NCI-H510A treated with DMSO at 0.1 percent for 48 hours (cell line): ENCODE data around the gene AOPEP.
A peak's percentile ranks its signal among the peaks of the same experiment; 100 is the strongest.
"Not testable (repeated sequence)": the region's sequence is repeated elsewhere in the genome, so short reads cannot be mapped to it uniquely, and the experiment has no call there.

Experiments
- DNase-seq: peaks from one replicate; lab custom pipeline; 2025; lab: John Stamatoyannopoulos, UW

Gene AOPEP

DNA sequence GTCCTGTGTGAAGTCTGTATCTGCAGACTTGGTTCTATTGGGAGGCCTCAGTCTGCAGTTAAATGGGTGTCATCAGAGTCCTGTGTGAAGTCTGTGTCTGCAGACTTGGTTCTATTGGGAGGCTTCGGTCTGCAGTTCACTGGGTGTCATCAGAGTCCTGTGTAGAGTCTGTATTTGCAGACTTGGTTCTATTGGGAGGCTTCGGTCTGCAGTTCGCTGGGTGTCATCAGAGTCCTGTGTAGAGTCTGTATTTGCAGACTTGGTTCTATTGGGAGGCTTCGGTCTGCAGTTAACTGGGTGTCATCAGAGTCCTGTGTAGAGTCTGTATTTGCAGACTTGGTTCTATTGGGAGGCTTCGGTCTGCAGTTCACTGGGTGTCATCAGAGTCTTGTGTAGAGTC, 239.1 kb downstream of the AOPEP start:
- not testable (repeated sequence) for DNase-seq

DNA sequence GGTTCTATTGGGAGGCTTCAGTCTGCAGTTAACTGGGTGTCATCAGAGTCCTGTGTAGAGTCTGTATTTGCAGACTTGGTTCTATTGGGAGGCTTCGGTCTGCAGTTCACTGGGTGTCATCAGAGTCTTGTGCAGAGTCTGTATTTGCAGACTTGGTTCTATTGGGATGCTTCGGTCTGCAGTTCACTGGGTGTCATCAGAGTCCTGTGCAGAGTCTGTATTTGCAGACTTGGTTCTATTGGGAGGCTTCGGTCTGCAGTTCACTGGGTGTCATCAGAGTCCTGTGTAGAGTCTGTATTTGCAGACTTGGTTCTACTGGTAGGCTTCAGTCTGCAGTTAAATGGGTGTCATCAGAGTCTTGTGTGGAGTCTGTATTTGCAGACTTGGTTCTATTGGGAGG, 239.5 kb downstream of the AOPEP start:
- not testable (repeated sequence) for DNase-seq

DNA sequence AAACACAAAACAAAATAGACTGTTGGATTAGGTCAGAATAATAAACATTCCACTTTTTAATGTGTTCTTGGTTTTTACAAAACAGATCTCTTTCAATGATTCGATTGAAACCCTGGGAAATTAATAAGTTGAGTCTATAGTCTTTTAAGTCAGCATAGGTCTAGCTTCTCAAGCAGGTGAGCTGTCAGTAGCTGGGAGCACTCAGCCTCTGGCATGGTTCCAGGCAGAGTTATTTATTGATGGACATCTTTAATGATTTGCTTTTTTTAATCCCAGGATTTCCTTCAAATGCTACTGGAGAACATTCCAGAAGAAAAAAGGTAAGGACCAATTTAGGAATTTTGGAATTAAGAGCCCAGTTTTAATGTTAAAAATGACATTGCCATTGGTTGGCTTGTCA, 241.0 kb downstream of the AOPEP start:
- peak; percentile 39 for DNase-seq

DNA sequence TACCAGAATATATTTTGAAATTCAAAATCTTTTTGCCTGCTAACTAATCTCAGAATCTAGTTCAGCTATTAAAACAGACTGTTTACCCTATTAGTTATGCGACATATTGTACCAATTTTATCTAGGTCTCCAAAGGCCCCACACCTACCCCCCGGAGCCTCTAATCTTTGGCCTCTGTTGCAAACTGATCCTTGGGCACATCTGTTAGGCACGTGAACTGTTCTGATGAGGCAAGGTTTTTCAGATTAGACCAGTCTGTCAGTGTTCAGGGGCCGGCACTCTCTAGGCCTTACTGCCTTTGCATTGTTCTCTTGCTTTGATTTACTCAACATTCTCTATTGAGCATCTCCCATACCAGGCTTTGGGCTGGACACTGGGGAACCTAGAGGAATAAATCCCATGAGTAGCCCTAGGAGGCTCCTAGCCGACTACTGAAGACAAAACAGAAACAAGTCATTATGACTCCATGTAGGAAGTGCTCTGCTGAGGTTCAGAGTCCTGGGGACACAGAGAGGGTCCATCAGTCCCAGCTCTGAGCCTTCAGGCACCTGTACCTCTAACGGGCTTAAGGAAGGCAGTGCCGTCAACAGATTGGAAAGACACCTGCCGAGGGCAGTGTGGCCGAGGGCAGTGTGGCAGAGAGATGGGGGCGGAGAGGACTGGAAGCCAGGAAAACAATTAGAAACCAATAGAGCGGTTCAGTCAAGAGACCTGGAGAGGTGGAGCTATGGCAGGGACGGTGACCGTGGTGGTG, 245.1 kb downstream of the AOPEP start:
- peak; percentile 79 for DNase-seq

DNA sequence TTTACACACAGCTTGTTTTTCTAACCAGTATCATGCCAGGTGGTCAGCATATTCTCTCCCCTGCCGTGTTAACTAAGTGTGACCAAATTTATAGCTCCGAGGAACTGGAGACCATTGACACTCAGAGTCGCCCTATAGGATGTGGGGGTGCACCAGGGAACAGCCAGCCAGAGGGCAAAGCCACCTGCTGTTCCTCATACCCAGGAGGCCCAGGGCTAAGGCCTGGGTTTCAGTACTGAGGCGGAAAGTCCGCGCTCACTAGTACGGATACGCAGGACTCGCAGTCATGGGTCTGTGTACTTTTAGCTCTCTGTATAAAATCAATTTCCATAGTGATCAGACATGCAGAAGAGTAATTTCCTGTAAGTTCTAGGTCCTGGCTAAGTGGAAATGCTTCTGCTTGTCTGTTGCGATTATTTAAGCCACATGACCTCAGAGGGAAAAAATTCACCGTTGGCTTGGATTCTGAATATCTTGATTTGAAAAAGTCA, 247.0 kb downstream of the AOPEP start:
- DNase-seq, result peak; percentile 33

DNA sequence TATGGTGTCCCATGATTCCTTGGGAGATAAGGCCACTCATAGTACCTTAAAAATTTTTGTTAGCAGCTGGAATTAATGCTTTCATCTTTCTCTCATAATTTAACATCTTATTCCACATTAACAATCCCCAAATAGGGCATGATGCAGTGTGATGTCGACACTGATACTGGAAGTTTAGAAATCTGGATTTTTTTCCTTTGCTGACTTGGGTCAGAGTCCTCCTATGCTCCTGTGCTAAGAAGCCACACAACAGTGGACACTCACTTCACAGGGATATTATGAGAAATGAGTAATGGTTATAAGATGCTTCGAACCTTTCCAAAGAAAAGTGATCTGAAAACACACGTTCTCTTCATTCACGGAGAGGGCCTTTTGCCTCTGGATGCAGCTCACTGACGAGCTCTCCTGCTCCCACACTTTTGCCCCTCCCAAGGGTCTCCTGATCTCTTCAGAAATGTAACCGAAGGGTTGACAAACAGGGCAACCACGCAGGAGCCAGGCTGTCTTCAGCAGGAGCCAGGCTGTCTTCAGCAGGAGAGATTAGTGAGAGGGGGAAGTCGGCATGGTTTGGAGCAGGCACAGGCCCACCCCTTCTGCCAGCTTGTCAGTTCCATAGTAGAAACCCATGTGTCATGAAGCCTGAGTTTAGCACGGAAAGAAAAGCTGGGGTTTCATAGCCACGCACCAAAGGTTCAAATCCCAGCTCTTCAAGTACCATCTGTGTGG, 247.8 kb downstream of the AOPEP start:
- DNase-seq, result no peak

DNA sequence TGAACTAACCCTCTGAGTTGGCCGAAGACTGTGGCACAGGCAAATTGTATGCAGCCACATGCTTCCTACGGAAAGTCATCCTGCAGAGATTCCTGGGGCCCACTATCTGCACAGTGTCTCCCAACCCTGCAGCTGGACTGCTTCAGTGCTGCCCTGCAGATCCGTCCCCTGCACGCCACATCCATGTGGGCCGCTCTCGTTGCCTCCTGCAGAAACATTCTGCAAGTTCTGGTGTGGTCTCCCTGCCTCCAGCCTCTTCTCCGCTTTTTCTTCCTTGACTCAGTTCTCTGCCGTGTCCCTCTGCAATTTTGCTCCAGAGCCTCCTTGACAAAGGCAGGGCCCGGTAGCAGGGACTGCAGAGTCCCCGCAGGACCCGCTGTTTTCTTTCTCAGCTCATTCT, 249.0 kb downstream of the AOPEP start:
- DNase-seq, result no peak

DNA sequence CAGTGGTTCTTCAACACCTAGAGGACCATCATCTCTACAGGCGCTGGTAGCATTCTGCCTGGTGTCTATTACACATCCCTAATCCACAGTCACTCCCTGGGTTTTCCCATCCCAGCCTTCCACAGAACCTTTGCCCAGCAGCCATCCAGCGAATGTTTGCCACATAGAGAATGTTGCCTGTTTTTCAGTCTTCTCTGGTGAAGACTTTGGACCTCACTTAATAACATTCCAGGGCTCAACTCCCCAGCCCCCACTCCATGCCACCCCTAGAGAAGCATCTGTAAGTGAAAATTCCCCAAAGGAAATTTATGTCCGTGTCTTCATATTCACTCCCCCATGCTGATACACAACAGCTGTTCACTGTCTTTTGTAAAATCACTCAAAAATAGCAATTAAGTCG, 249.6 kb downstream of the AOPEP start:
- no peak for DNase-seq

DNA sequence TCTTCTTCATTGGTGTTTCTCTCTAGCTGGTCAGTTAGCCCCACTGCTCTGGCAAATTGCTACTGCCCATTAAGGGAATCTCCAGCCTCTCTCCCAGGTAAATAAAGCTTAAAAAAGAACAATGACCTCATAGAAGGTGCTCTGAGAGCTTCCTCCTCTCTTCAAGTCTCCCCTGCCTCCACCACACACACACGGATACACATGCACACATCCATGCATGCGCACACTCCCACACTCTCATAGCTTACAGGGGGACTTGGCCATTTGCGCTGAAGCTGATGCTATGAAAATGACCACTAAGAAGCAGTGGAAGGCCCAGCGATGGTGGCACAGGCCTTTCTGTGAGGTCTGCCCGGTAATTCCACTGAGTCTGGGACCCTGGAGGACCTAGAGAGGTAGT, 250.9 kb downstream of the AOPEP start:
- no peak for DNase-seq

DNA sequence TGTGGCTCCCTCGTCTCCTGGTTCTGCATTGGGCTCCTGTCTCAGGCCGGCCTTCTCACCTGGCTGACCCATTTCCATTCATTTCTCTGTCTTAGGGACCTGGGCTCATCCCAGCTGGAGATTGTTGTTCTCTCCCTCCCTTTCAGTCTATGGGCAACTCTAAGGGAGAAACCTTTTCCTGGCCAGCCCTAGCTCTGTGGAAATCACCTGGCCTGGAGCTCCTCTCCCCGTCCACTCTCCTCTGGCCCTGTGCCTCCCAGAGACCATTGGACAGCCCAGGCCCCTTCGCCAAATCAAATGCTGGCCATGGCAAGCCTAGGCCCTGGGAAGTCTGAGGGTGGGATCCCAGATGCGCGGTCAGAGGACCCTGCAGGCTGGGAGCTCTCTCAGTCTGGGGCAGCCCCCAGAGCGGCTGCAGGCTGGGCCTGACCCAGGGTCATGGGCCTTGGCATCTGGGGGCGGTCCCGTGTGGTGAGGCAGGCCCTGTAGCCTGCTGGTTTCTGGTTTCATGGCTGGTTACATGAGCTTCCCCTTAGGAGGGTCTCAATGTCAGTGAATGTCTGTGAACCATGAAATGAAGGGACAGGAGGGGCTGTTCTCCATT, 253.5 kb downstream of the AOPEP start:
- DNase-seq, result no peak

DNA sequence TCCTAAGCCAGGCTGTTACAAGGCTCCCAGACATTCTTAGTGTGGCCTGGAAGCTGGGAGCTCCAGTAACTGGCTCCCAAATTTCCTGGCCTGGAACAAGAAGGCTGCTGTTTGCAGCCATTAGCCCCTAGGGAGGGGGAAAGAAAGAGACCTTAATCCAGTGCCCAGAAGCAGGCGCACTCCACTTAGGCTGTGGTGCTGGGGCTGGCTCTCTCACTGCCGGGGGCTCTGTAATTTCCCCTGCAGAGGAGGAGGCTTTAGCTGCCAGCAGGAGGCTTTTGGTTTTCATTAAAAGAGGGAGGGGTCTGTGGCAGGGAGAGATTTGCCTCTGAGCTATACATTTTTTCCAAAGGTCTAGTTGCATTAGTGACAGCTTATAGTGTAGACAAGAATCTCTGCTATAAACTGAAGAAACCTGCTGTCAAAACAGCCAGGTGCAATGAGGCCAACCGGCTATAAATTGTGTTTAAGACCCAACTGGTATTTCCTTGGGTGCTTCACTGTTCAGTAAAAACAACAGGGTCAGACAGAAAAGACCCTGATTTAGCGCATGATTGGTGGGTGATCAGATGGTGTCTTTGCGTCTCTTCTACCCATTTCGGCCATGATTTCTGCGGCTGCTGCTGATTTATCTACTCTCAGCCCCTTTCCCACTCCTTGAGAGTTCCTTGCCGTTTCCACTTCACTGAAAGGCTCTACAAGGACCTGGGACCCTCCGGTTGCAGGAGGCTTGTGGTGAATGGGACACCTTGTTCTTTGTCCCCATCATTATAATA, 254.6 kb downstream of the AOPEP start:
- DNase-seq, result no peak

DNA sequence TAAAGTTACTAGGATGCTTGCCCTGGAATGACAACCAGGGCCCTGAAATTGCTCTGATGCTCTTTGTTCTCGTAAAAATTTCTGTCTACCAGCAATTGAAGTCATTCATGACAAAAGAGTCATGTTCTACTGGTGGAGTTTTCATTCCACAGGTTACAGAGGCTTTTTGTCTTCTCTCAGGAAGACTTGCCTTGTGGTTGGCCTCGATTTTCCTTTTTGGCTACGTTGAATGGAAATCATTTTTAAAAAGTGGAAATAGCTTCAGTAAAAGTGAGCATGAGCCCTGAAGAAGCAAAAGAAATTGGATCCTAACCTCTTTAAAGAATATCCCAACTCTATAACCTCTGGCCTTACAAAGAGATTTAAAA, 255.2 kb downstream of the AOPEP start:
- DNase-seq, result no peak

DNA sequence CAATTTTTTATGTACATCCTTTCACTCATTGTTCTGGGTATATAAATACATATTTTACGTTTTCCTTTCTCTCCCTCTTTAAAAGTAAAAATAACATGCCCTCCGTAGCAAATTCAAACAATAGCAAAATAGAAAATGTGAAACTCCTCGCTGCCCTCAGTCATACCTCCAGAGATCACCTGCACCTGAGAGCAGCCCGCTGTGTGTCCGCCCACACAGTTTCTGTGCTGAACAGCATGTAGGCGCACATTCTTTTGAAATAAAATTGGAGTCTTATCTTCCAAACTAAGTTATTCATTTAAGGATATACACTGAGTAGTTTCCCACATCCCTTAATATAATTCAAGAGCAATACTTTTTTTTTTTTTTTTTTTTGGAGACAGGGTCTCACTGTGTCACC, 255.7 kb downstream of the AOPEP start:
- DNase-seq, result no peak

DNA sequence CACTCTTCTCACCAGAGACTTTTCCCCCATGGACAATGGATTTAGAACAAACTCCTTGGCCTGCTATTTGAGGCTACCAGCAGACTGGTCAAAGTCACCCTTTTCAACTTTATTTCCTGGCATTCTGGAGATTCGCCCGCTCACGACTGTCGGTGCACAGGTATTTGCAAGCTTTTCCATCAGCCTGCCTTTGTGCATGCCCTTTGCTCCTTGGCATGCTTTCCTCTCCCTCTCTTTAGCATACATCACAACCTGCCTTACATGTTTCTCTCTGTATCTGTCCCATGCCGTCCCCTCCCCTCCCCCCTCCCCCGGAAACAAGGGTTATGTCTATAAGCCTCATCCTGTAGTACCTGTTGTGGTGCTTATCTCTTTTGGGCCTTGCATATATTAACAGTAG, 257.1 kb downstream of the AOPEP start:
- no peak for DNase-seq

DNA sequence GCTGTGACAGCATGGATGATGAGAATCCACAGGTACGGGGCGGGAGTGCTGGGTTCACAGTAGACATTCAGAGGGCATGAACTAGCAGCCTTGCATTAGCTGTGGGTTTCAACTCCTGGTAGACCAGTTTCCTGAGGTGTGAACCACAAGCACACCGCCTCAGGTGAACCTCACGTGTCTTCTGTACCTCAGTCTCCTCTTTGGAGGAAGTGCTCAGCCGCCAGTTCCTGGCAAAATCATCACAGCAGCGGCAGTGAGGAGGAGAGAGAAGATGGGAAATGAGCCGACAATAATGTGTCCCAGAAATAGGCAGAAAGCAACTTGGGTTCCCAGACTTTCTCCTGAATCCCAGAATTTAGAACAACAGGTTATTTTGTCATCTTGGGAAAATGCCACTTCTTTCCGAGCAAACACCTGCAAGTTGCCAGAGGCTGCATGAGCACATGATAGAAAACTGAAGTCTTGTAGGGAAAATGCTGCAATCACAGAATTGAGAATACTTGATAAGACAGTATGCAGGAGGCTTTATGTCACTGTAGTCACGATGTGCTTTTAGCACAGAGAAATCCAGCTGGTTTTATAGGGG, 258.5 kb downstream of the AOPEP start:
- DNase-seq, result no peak

DNA sequence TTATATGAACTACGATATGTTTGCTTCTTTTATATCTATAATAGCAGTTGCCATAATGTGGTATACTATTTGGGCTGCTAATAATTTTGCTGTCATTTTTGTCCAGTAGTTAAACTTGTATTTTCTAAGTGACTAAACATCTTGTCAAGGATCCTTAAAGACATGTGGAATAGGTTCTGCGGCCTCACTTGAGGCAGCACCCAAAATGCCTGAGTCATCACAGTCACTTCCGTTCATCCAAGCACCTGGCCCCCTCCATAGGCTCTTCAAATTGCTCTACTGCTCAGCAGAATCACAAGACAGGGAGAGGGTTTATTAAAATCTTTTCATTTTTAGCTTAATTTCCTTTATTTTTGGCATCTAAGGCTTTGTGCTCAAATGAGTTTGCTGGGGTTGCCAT, 259.1 kb downstream of the AOPEP start:
- peak; percentile 21 for DNase-seq

DNA sequence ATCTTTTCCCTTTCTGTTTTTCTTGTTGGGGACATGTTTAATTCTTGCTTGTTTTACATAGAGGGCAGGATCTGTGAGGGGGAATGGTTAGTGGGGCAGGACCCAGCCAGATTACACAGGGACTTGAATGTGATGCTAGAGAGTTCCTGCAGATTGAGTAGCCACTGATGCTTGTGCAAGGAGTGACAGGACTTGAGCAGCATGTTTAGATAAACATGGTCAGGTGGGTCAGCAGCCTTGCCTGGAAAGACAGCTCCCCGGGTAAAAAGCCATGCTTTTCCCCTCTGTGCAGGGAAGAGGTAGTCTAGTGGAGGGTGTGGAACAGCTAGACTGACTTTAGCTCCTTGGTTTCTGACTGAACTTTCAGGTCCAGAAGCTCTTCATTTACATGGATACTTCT, 261.2 kb downstream of the AOPEP start:
- no peak for DNase-seq

DNA sequence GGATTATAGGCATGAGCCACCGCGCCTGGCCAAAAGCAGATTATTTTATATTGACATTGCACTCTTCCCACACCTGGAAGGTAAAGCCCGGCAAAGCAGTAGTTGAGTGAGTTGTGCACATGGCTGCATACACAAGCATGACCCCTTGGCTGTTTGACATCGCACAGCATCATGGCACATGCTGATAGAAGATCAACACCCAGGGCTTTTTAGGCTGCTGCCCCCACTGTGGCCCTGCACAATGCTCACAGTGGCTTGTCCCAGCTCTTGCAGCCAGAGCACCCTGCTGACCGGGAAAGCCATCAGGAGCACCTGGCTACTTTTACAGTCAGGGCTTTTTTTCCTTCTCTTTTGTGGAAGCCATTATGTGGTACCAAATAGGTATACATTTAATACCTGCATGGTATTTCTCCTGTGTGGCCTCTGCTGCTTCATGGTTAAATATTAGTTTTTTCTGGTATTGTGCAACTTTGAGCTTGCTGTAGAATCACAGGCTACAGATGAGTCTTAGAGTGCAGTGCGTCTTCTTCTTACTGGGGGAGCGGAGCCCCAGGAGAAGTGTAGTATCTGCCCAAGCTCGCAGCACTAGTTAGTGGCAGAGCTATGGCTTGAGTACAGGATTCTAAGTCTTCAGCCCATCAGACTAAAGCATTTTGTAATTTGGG, 264.5 kb downstream of the AOPEP start:
- no peak for DNase-seq

DNA sequence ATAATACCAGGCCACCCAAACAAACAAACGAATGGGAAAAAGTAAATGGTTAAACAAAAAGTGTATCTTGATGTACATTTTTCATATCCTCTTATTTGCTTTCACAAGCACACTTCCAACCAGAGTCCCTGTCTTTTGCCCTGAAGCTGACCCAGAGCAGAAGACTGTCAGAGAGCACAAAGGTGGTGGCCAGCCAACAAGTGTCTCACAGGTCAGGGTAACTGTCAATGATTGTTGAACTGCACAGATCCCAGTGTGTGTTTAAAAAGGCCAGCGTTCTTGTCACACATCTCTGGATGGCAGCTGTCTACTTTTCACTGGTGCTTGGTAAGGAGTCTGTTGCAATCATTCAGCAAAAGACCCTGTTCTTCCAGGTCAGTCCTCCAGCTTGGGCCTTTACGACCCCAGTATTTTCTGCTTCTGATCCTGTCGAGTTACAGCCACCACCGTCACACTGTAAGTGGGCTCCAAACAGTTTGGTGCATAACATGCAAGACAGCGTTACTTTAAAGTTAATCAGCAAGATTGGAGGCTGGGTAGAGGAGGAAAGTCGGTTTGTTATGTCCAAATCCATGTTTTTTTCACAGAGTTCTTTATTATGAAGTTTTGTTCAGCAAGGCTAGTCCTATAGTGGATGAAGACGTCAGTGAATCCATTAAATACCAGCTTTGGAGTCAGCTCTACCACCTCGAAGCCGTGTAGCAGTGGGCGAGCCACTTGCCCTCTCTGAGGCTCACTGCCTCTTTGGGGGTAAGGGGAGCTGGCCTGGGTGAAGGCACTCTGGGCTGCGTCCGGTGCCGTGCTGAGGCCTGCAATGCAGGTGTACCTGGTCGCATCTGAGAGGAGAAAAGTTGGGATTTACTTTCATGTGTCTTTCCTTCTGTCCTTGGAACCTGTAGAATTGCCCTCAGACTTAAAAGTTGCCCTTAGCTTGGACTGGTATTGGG, 265.7 kb downstream of the AOPEP start:
- DNase-seq, result no peak

DNA sequence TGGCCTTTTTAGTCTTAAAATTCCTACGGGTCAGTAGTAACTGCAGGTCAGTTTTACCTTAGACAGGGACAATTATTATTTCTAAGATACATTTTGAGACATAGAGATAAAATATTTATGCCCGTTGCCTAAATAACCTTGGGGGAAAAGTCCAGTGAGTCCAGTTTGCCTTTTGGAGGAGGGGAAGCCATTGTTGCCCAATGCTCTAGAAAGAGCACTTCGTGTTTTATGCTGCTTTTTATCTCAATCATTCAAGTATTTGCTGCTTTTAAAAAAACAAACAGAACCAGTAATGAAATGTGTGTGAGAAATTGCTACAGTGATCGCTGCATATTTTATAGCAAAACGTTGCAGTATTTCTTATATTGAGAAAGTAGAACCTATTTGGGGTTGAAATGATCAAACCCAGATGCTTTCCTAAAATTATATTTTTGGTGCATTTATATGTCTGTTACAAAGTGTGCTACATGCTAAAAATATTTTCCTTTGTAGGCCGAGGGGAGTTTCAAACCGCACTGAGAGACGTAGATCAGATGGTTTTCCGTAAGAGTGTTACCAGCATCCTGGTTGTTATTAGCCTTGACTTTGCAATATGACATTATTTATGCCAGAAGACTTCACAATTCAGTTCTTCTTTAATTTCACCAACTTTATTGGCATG, 266.8 kb downstream of the AOPEP start:
- no peak for DNase-seq
